ENCODE data around the gene MUL1.

The MUL1 gene

DNA sequence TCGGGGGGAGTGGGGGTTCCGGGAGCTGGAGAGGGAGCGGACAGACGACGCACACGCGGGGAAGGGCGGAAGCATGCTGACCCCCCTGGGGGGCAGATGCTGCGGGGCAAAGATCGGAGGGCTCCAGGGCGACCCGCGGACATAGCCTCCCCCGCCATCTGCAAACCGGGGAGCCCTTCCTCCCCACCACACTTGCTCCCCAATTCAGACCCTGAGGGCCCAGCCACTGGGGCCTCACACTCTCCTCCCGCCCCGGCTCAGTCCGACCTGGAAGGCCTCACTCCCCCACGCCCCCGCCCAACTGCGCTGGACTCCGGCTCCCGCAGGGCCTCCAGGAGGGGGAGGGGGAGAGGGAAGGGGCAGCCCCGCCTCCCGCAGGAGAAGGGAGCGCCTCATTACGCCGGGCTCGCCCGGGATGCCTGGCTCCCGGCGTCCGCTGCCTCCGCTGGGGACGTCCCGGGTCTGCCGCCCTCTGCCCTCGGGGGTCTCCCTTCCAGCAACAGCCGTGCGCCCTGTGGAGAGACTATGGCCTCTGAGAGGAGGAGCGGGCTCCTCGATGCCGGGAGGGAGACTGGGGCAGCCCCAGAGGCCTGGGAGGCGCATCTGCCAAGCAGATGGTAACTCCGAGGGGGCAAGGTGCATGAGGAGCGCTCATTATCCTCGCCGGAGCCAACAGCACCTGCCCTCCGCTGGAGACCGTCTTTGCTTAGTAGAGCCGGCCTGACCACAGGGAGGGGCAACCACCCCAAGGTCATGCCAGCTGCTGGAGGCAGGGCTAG lies 21.3 kb downstream of the MUL1 start:
- peak overlapping the region; percentile 86 for H3K4me3 ChIP-seq (ENCODE audit: control insufficient read depth, low read depth, low read length)
- TF ChIP-seq, protein P1, sequence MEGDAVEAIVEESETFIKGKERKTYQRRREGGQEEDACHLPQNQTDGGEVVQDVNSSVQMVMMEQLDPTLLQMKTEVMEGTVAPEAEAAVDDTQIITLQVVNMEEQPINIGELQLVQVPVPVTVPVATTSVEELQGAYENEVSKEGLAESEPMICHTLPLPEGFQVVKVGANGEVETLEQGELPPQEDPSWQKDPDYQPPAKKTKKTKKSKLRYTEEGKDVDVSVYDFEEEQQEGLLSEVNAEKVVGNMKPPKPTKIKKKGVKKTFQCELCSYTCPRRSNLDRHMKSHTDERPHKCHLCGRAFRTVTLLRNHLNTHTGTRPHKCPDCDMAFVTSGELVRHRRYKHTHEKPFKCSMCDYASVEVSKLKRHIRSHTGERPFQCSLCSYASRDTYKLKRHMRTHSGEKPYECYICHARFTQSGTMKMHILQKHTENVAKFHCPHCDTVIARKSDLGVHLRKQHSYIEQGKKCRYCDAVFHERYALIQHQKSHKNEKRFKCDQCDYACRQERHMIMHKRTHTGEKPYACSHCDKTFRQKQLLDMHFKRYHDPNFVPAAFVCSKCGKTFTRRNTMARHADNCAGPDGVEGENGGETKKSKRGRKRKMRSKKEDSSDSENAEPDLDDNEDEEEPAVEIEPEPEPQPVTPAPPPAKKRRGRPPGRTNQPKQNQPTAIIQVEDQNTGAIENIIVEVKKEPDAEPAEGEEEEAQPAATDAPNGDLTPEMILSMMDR (IDR thresholded peaks at IDR 0.05; ENCODE audit: control insufficient read depth, insufficient read depth, low read depth, low read length, missing control alignments), result no peak
- DNase-seq (ENCODE audit: low read depth), result no peak

DNA sequence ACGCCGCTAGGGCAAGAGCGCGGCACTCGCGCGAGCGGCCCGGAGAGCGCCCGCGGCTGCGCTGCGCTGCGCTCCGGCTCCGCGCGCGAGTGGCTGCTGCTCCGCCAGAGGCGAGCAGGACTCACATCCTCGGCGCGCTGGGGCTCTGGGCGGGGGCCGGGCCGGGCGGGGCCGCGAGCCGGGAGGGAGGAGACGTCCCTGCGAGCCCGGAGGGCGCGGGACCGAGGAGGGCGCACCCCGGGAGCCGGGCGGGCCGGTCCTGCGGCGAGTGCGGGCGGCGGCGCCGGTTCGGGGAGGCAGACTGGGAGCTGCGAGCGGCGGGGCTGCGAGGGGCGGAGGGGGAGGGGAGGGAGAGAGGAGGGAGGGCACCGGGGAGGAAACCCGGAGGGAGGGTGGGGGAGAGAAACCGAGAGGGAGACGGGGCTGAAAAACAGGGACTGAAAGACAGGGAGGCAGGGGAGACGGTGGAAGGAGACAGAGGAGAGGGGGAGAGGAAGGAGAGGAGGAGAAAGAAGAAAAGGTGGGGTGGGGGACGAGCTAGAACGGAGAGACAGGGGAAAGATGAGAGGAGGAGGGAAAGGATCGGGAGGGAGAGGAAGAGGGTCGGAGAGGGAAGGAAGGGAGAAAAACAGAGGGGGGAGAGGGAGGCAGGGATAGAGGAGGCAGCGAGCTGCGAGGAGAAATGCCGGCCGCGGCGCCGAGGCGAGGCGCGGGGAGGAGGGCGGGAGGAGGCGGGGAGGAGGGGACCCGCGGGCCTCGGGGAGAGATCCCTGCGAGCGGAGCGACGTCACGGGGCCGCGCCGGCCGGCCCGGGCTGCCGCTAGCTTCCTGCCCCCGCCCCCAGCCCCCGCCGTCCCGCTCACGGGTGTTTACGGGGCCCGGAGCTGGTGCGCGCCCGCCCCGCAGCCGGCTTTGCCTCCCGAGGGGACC lies 22.2 kb downstream of the MUL1 start, which contains the start of gene CAMK2N1:
Gene CAMK2N1 (minus strand): TSS at position 684 of the 930 bp plus-strand sequence. CDS start 831 bp downstream, outside the sequence.
- TF ChIP-seq, protein P1 (IDR thresholded peaks at IDR 0.05; ENCODE audit: control insufficient read depth, insufficient read depth, low read depth, low read length, missing control alignments), result no peak
- peak within 1 kb of the TSS; percentile 86 for H3K4me3 ChIP-seq (ENCODE audit: control insufficient read depth, low read depth, low read length)
- DNase-seq (ENCODE audit: low read depth), result no peak

DNA sequence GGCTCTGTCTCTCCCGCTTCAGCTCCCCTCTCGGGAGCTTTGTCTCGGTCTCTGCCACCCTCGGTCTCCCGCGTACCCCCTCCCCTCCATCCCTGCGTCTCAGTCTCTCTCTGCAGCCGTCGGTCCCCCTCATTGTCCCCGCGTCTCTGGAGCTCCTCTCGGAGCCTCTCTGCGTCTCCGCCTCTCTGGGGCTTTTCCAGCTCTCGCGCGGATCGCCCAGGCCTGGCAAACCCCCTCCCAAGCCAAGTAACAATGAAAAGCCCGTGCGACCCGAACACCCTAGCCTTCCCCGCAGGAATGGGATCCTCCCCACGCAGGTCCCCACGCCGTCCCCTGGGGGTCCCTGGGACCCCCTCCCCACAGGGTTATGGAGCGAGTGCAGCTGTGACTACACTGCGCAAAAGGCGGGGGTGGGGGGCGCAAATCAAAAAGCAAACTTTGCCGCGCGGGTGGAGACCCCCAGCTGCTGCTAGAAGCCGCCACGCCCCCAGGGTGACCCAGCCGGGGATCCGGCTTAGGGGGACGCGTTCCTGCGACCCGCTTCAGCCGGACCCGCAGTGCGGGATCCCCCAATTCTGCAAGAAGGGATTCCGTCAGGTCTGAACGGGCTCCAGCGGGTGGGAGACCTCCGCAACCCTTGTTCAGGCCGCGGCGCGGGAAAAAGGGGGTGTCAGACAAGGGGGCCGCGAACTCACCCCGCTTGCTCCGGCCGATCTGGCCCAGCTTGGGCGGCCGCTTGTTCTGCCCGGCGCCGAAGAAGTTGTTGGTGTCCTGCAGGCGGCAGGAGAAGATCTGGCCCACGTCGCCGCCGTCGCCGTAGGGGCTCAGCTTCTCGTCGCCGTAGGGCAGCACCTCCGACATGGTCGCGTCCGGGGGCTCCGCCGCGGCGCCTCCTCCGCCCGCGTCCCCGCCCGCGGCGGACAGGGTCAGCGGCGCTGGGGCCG lies 23.2 kb downstream of the MUL1 start:
- H3K4me3 ChIP-seq (ENCODE audit: control insufficient read depth, low read depth, low read length), result peak overlapping the region; percentile 70
- TF ChIP-seq, protein P1 (IDR thresholded peaks at IDR 0.05; ENCODE audit: control insufficient read depth, insufficient read depth, low read depth, low read length, missing control alignments), result no peak
- DNase-seq (ENCODE audit: low read depth), result no peak

DNA sequence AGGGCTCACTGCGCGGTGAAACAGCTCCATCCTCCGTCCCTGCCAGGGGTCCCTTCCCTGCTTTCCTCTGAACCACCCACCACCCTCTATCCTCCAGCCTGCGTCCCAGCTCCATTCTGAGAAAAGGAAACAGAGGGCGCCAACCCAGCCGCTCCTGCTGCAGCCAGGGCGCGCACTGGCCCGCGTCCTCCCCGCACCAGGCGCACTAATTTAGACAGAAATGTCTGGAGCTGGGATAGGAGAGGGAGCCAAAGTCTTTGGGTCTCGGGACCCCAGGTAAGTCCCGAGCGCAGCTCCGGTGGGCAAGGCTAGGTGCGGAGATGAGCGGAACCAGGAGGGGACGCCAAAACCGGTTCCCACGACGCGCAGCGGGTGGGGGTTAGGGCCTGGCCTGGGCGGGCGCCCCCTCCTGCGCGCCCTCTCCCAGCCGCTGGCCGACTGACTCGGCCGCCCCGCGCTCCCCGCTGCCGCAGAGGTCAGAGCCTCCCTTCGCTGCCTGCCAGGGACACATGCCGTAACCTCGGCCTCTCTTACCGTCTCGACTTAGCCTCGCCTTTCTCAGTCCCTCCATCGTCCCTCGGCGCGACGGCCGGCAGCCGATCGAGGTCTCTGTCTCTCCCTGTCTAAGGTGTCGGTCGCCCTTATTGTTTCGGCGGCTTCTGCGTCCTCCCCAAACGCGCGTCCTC lies 24.0 kb downstream of the MUL1 start:
- TF ChIP-seq, protein P1 (IDR thresholded peaks at IDR 0.05; ENCODE audit: control insufficient read depth, insufficient read depth, low read depth, low read length, missing control alignments), result no peak
- no peak for DNase-seq (ENCODE audit: low read depth)
- peak overlapping the region; percentile 70 for H3K4me3 ChIP-seq (ENCODE audit: control insufficient read depth, low read depth, low read length)

DNA sequence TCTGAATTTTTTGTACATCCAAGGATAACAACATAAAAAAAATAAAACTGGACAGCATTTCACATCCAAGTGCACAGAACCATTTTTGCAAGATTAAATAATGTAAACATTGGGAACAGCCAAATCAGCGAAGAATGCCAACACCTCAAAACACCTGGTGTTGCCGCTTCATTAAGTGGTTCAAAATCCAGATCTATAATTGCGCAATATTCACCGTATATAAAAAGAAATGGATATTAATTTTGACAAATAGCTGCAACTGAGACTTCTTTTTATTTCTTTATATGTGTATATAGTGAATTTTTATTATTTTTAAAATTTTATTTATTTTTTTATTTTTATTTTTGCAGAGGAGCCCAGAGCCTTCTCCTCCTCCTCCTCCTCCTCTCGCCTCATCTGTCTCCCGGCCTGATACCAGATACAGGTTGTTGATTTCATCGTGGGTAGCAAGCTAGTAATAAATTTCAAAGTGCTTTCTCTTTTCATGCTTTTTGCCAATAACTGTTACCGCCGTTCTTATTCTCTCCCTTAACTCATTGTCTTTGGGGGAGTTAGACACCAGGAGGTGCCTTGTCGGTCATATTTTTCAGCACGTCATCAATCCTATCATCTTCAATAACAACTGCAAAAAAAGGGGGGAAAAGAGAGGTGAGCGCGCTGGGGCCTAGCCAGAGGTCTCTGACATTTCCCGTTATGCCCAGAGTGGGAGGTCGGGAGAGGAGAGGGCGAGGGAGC lies 24.7 kb downstream of the MUL1 start:
- peak overlapping the region; percentile 70 for H3K4me3 ChIP-seq (ENCODE audit: control insufficient read depth, low read depth, low read length)
- TF ChIP-seq, protein P1 (IDR thresholded peaks at IDR 0.05; ENCODE audit: control insufficient read depth, insufficient read depth, low read depth, low read length, missing control alignments), result no peak
- no peak for DNase-seq (ENCODE audit: low read depth)
